Superior temporal gyrus (tissue), 1 donor: ENCODE data around the gene YAP1.

Source experiments
- DNase-seq: peaks from one replicate; pipeline ENCODE4 v3.0.0-alpha.2; 2016; ENCODE audit errors: extremely low spot score

YAP1 gene

GRCh38 chr11:102163368-102163767 lies 53.1 kb downstream of the YAP1 start:
- DNase-seq, result no peak

- no peak for DNase-seq
Observed at GRCh38 chr11:102166175-102167064, 56.2 kb downstream of the YAP1 start.

GRCh38 chr11:102168481-102168880 lies 58.2 kb downstream of the YAP1 start:
- DNase-seq, result no peak

DNA sequence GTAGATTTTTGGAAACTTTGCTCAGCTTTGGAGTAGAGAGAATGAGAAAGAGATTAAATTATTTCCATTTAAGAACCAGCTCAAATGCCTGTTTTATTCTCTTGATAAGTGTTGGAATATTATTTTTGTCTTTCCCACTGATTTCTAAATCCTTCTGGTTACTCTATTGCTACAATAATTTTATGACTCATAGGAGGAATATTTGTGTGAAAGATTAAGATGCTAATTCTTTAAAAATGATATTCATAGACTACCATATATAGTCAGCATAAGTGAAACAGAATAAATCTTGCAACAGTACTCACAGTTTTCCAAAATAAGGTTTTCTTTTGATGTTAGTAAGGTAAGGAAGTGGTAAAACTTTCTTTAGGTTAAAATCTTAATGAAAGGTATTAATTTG lies 60.9 kb downstream of the YAP1 start:
- DNase-seq, result no peak

DNA sequence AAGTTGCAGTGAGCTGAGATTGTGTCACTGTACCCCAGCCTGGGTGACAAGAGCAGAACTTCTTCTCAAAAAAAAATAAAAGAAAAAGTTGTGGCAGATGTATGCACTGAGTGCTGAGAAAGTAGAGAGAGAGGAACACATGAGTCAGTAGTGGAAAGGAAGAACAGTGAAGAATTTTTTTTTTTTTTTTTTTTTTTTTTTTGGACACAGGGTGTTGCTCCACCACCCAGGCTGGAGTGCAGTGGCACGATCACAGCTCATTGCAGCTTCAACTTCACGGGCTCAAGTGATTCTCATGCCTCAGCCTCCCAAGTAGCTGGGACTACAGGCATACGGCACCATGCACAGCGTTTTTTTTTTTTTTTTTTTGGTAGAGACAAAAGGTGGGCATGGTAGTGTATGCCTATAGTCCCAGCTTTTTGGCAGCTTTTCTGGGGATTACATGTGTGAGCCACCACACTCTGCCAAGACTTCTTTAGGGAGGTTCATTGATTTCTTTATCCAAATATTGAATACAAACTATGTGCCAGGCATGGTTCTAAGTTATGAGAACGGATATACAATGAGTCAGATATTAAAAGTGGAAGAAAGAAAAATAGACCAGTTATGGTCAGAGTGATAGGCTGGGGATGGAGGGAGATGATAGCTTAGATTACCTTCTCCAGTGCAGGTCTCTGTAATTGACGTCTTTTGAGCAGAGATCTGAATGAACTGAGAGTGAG lies 62.0 kb downstream of the YAP1 start:
- DNase-seq, result no peak

- DNase-seq, result no peak
Observed at GRCh38 chr11:102177126-102177525, 66.9 kb downstream of the YAP1 start.

DNA sequence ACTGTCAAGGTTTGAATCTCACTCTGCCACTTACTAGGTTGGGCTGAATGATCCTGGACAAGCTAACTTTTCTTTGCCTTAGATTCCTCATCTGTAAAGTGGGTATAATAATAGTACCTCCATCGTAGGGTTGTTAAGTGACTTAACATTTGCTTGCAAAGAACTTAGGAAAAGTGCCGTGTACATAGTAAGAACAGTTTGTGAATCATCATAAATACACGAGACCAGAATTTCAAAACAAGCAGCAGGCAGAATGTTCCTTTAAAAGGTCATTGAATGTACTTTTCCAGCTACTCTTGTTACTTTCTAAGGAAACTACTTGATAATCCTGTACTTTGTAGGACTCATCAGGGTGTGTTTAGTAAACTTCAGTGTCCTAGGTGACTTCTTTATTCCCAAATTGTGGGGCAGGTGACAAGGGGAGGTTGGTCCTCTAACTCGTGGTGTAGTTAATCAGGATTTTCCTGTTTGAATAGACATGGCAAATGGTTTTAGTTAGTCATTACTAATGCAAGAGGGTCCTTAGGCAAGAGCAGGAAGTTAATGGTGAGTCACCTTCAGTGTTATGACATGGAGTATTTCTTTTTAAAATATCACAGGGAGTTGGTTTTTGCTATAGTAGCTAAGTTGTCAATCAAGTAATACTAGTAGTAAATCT lies 67.9 kb downstream of the YAP1 start:
- DNase-seq, result no peak

- no peak for DNase-seq
Observed at GRCh38 chr11:102179371-102179770, 69.1 kb downstream of the YAP1 start.

GRCh38 chr11:102184269-102184987 lies 74.2 kb downstream of the YAP1 start:
- DNase-seq, result no peak

GRCh38 chr11:102186551-102187191 lies 76.4 kb downstream of the YAP1 start:
- no peak for DNase-seq

- DNase-seq, result no peak
Observed at GRCh38 chr11:102187416-102188151, 77.3 kb downstream of the YAP1 start.

GRCh38 chr11:102188488-102188887 lies 78.2 kb downstream of the YAP1 start:
- no peak for DNase-seq

- DNase-seq, result no peak
Observed at GRCh38 chr11:102191832-102192231, 81.6 kb downstream of the YAP1 start.

GRCh38 chr11:102192349-102193066 lies 82.3 kb downstream of the YAP1 start:
- no peak for DNase-seq

GRCh38 chr11:102194257-102194656 lies 84.0 kb downstream of the YAP1 start:
- DNase-seq, result no peak

DNA sequence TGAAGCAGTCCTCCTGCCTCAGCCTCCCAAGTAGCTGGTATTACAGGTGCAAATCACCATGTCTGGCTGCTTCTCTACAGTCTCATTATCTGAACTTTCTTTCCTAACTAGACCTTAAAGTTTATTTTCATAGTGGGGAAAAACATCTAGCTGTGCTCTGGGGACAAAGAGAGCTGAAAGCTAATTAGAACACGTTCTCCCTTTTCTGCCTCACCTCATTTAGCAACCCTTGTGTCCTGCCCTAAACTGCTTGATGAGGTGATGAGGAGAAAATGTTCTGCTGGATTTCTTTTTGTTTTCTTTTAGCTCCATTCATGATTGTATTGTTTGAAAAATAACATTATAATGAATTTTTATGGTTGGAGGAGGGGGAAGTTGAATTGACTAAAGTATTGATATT lies 84.7 kb downstream of the YAP1 start:
- DNase-seq, result no peak

- no peak for DNase-seq
Observed at GRCh38 chr11:102196351-102196750, 86.1 kb downstream of the YAP1 start.

- DNase-seq, result no peak
Observed at GRCh38 chr11:102196816-102197215, 86.6 kb downstream of the YAP1 start.

- no peak for DNase-seq
Observed at GRCh38 chr11:102197670-102198139, 87.5 kb downstream of the YAP1 start.

GRCh38 chr11:102199673-102200072 lies 89.4 kb downstream of the YAP1 start:
- no peak for DNase-seq
